ENCODE measurements around the gene TMC8. TPM values are rescaled to one million over a fixed set of nuclear protein-coding genes. Genes with fewer than 3 reads are reported as not detected.

Gene TMC8
- polyA plus RNA-seq, 1 donor from 2014 or later = 0.41 TPM

GRCh38 chr17:78133179-78133951, 2.8 kb downstream of the TMC8 start:
- Histone ChIP-seq H3K9me3 (ENCODE audit: low read length) (no peaks in the 10 kb centered on the region), H2AFZ (ENCODE audit: low read depth, low read length) (no peak overlapping the region), H3K4me3 (ENCODE audit: low read length) (no peak overlapping the region), H3K79me2 (replicated peaks; ENCODE audit: insufficient read depth, low read length) (no peaks in the 10 kb centered on the region), H3K27ac (ENCODE audit: low read length) (no peak overlapping the region), H3K27me3 (ENCODE audit: insufficient read depth, low read depth, low read length) (peaks cover 44% of the 10 kb centered on the region), H3K36me3 (ENCODE audit: insufficient read depth, low read length) (no peaks in the 10 kb centered on the region), H3K9ac (ENCODE audit: low read length) (no peak overlapping the region), H4K20me1 (ENCODE audit: insufficient read depth) (no peaks in the 10 kb centered on the region), H3F3A (ENCODE audit: insufficient read depth, low read length, poor library complexity, severe bottlenecking) (no peaks in the 10 kb centered on the region), H3K4me2 (ENCODE audit: low read length) (no peak overlapping the region), H3K9me2 (ENCODE audit: insufficient read depth, low read length) (no peaks in the 10 kb centered on the region)
- no peak for TF ChIP-seq POLR2AphosphoS5 (IDR thresholded peaks at IDR 0.05)
- no peak for TF ChIP-seq TAF1 (IDR thresholded peaks at IDR 0.05; ENCODE audit: low read depth)
- TF ChIP-seq RAD21 (conservative IDR thresholded peaks at IDR 0.05) = no peak
- TF ChIP-seq MXI1 (conservative IDR thresholded peaks at IDR 0.05; ENCODE audit: poor library complexity, severe bottlenecking) = no peak
- TF ChIP-seq CTCF (IDR thresholded peaks at IDR 0.05; ENCODE audit: poor library complexity, severe bottlenecking) = no peak
- TF ChIP-seq EZH2 (IDR thresholded peaks at IDR 0.05; ENCODE audit: borderline replicate concordance, insufficient read depth, low read length, poor library complexity, severe bottlenecking) = no peak
- no peak for TF ChIP-seq EP300 (conservative IDR thresholded peaks at IDR 0.05; ENCODE audit: poor library complexity, severe bottlenecking)
- TF ChIP-seq REST (IDR thresholded peaks at IDR 0.05; ENCODE audit: borderline replicate concordance) = no peak
- TF ChIP-seq SMC3 (conservative IDR thresholded peaks at IDR 0.05; ENCODE audit: poor library complexity) = no peak

- no peaks in the 10 kb centered on the region for H4K20me1 ChIP-seq (ENCODE audit: insufficient read depth)
- H2AFZ ChIP-seq (ENCODE audit: low read depth, low read length) = no peak overlapping the region
- no peaks in the 10 kb centered on the region for H3K9me2 ChIP-seq (ENCODE audit: insufficient read depth, low read length)
- H3K4me2 ChIP-seq (ENCODE audit: low read length) = no peak overlapping the region
- H3K9me3 ChIP-seq (ENCODE audit: low read length) = no peaks in the 10 kb centered on the region
- no peak overlapping the region for H3K9ac ChIP-seq (ENCODE audit: low read length)
- H3K27ac ChIP-seq (ENCODE audit: low read length) = no peak overlapping the region
- no peak for TF ChIP-seq SMC3 (conservative IDR thresholded peaks at IDR 0.05; ENCODE audit: poor library complexity)
- no peak for TF ChIP-seq EP300 (conservative IDR thresholded peaks at IDR 0.05; ENCODE audit: poor library complexity, severe bottlenecking)
- no peak for TF ChIP-seq CTCF (IDR thresholded peaks at IDR 0.05; ENCODE audit: poor library complexity, severe bottlenecking)
- no peak for TF ChIP-seq REST (IDR thresholded peaks at IDR 0.05; ENCODE audit: borderline replicate concordance)
- no peak for TF ChIP-seq POLR2AphosphoS5 (IDR thresholded peaks at IDR 0.05)
- no peak for TF ChIP-seq TAF1 (IDR thresholded peaks at IDR 0.05; ENCODE audit: low read depth)
- no peak for TF ChIP-seq MXI1 (conservative IDR thresholded peaks at IDR 0.05; ENCODE audit: poor library complexity, severe bottlenecking)
- no peaks in the 10 kb centered on the region for H3K36me3 ChIP-seq (ENCODE audit: insufficient read depth, low read length)
- H3K79me2 ChIP-seq (replicated peaks; ENCODE audit: insufficient read depth, low read length) = no peaks in the 10 kb centered on the region
- H3K4me3 ChIP-seq (ENCODE audit: low read length) = no peak overlapping the region
- H3F3A ChIP-seq (ENCODE audit: insufficient read depth, low read length, poor library complexity, severe bottlenecking) = no peaks in the 10 kb centered on the region
- H3K27me3 ChIP-seq (ENCODE audit: insufficient read depth, low read depth, low read length) = peaks cover 36% of the 10 kb centered on the region
Measured at GRCh38 chr17:78133971-78134898, 3.7 kb downstream of the TMC8 start.

Measured in neural cell (in vitro differentiated cells).